NCI-H2029 treated with DMSO at 0.1 percent for 48 hours (cell line): Measurements from ENCODE around the gene ZNF598.
"Not testable (repeated sequence)": the region's sequence is repeated elsewhere in the genome, so short reads cannot be mapped to it uniquely, and the experiment has no call there.

Source experiments
- DNase-seq: peaks from one replicate; lab custom pipeline; 2025; lab: John Stamatoyannopoulos, UW

The ZNF598 gene

GRCh38 chr16:1975432-1976215, 34.0 kb downstream of the ZNF598 start:
- no peak for DNase-seq

GRCh38 chr16:1974157-1975070, 35.2 kb downstream of the ZNF598 start:
- no peak for DNase-seq

GRCh38 chr16:1973461-1974156, 36.0 kb downstream of the ZNF598 start:
- no peak for DNase-seq

GRCh38 chr16:1972490-1972877, 37.1 kb downstream of the ZNF598 start:
- DNase-seq = no peak

DNA sequence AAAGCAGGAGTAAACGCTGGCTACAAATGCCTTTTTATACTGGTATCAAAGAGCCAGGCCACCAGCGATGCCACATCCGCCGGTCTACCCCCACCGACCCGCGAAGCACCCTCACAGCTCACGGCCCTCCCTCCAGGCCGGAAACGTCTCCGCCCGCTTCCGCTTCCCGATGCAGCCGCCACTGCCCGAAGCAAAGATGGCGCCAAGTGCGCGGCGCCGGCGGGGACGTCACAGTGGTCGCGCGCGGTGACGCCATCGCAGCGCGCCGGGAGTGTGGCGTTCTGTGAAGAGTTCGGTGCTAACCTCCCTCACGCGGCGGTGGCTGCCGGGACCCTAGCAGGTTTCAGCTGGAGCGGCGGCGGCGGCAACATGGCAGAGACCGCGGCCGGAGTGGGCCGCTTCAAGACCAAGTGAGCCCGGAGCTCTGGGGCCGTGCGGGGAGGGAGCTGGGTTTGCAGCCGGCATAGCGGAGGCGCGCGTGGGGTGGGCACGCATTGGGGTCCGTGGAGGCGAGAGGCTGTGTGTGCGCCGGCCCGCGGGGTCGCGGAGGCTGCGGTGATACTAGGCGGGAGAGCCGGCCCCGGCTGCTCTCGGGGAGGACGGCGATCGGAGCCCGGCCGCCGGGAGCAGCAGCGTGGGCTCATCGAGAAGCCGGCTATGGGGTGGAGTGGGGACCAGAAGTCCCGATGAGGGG, 37.7 kb downstream of the ZNF598 start, which contains the start of gene TBL3:
Gene TBL3 (plus strand): TSS at position 258 of the 694 bp plus-strand sequence. CDS start 112 bp downstream, at position 370.
- DNase-seq = peak; percentile 60

DNA sequence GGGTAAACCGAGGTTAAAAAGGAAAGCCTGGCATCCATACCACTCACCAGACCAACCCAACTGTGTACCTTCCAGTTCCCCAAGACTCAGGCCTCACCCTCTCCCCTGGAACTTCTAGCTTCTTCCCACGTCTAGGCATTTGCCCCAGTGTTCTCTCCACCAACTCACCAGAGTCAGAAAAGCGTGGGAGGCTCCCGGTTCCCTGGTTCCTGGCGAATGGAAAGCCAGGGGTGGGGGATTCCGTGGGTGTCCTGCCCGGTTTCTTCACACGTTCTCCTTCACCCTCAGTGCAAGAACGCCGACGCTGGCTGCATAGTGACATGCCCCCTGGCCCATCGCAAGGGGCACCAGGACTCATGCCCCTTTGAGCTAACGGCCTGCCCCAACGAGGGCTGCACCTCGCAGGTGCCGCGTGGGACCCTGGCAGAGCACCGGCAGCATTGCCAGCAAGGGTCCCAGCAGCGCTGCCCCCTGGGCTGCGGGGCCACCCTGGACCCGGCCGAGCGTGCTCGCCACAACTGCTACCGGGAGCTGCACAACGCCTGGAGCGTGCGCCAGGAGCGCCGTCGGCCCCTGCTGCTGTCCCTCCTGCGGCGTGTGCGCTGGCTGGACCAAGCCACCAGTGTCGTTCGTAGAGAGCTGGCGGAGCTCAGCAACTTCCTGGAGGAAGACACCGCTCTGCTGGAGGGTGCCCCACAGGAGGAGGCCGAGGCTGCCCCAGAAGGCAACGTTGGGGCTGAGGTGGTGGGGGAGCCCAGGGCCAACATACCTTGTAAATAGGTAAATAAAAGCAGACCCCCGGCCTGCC, 41.3 kb downstream of the ZNF598 start:
- DNase-seq = no peak

GRCh38 chr16:1966460-1966859, 43.2 kb downstream of the ZNF598 start, which contains the start of gene RNF151:
TSS of gene RNF151 (plus strand) at chr16:1966856. CDS start at chr16:1966882, 26 bp downstream.
- no peak for DNase-seq

- no peak for DNase-seq
Observed at GRCh38 chr16:1965396-1966001, 44.1 kb downstream of the ZNF598 start.

- peak; percentile 92 for DNase-seq
Observed at GRCh38 chr16:1964506-1965395, 44.9 kb downstream of the ZNF598 start, which contains the start of gene RPS2. TSS of gene RPS2 (minus strand) at chr16:1964826. CDS start at chr16:1964625, 201 bp downstream.

- no peak for DNase-seq
Observed at GRCh38 chr16:1963806-1964505, 45.7 kb downstream of the ZNF598 start.

DNA sequence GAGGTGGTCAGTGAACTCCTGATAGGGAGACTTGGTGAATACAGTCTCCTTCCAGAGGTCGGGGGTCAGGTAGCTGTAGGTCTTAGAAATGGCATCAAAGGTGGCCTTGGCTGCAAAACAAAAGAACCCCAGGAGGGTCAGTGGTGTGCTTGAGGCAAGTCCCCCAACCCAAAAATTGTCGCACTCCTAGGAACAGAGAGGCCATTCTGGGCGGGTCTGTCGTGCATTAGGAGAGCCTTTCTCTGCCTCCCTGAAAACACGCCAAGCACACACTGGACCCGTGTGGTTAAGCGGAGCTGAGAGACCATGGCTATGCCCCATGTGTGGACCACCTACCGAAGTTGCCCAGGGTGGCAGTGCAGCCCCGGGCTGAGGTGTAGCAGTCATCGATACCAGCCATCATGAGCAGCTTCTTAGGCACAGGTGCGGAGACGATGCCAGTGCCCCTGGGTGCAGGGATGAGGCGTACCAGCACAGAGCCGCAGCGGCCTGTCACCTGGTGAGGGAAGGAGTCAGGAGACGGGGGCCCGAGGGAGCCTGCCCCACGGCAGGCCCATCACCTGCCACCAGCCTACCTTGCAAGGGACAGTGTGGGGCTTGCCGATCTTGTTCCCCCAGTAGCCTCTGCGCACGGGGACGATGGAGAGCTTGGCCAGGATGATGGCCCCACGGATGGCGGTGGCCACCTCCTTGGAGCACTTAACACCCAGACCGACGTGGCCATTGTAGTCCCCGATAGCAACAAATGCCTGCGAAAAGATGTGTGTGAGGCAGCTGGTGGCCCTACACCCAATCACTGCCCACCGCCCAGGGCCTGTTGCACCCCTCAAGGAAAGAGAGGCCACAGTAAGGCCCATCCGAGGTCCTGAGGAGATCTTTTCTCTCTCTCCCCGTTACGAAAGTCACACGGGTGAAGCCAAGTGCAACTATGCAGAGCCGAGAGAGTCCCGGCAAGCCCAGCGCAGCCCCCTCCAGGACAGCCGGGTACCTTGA, 47.2 kb downstream of the ZNF598 start:
- not testable (repeated sequence) for DNase-seq

- DNase-seq = no peak
Observed at GRCh38 chr16:1961651-1962067, 48.0 kb downstream of the ZNF598 start.

DNA sequence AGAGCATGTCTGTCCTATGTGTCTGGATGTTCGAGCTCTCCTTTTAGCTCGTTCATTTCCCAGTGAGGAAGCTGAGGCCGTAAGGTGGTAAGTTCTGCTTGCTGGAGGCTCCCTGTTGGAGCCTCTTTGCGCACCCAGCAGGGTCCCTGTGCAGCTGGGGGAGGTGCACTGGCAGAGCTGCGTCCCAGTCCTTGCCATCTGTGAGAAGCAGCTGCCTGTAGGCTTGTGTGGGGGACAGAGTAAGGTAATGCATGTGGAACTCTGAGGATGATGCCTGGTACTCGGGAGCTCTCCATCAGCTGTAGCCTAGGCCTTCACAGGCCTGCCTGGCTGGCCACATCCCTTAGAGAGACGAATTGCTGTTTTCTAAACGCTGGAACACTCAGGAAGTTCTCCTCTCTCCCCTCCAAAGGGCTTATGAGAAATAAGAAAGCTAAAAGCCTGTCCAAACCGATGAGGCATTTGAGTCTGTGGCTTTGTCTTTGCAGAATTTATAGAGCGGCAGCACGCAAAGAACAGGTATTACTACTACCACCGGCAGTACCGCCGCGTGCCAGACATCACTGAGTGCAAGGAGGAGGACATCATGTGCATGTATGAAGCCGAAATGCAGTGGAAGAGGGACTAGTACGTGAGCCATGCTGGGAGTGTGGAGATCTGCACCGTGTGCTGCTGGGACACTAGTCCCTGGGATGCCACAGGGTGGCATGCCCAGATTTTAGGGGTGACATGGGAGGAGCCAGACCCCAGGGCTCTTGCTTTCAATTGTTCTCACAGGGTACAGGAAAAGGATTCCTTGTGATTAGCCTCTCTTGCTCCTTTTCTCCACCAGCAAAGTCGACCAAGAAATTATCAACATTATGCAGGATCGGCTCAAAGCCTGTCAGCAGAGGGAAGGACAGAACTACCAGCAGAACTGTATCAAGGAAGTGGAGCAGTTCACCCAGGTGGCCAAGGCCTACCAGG, 48.7 kb downstream of the ZNF598 start:
- no peak for DNase-seq

DNA sequence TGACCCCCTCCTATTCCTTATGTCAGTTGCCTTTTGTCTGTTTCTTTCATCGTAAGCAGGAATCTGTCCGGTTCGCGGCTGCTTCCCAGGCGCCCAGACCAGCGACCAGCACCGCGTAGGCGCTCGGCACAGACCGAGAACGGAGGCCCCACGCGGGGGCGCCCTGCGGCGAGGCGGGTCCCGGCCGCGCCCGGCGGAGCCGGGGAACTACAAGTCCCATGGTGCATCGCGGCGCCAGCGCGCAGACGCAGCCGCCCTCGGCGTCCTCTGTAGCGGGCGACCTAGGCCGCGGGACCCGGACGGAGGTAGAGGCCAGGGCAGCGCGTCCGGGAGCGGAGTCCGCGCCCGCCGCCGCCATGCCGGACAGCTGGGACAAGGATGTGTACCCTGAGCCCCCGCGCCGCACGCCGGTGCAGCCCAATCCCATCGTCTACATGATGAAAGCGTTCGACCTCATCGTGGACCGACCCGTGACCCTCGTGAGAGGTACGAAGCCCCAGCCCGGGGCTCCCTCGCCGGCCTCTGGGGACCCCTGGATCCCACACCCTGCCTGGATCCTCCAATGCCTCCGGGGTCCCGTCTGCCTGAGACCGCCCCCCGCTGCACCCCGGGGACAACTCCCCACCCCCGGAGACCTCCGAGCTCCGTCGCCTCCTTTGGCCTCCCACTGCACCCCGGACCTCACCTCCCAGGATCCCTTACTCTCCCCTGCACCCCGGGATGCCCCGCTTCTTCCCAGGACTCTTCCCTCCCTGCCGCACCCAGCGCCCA, 50.2 kb downstream of the ZNF598 start, which contains the start of gene NDUFB10:
Gene NDUFB10 (plus strand): TSS at position 270 of the 771 bp plus-strand sequence. CDS start 87 bp downstream, at position 357.
- DNase-seq = peak; percentile 43

DNA sequence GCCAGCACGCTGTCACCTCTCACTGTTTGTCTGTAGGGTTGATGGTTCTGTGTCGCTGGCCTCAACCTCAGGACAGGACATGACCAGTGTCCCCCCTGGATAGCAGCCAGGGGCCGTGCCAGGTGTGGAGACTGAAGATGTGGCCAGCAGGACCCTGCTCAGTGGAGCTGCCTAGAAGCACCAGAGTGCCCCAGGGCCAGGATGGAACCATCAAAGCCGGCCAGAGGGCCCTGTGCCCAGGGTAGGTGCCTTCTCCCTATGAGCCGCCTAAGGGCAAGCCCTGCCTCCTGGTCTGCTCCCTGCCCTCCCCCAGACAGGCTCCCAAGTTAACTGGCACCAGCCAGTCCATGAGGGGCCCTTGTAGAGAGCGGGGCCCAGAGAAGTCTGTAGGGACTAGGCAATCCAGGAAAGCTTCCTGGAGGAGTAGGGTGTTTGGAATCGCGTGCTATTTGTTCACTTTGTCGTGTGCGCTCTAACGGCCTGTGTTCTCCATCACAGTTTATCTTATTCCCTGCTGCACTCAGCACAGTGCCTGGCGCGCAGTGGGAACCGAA, 50.8 kb downstream of the ZNF598 start:
- no peak for DNase-seq
